ENCODE measurements around the gene DRAP1. TPM values are rescaled to one million over a fixed set of nuclear protein-coding genes. Genes with fewer than 3 reads are reported as not detected.

The DRAP1 gene
- total RNA-seq, 4 donors from 2014 or later: 34.4 to 85.0 (median 54.4) TPM

- TF ChIP-seq, protein P1, sequence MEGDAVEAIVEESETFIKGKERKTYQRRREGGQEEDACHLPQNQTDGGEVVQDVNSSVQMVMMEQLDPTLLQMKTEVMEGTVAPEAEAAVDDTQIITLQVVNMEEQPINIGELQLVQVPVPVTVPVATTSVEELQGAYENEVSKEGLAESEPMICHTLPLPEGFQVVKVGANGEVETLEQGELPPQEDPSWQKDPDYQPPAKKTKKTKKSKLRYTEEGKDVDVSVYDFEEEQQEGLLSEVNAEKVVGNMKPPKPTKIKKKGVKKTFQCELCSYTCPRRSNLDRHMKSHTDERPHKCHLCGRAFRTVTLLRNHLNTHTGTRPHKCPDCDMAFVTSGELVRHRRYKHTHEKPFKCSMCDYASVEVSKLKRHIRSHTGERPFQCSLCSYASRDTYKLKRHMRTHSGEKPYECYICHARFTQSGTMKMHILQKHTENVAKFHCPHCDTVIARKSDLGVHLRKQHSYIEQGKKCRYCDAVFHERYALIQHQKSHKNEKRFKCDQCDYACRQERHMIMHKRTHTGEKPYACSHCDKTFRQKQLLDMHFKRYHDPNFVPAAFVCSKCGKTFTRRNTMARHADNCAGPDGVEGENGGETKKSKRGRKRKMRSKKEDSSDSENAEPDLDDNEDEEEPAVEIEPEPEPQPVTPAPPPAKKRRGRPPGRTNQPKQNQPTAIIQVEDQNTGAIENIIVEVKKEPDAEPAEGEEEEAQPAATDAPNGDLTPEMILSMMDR (IDR thresholded peaks at IDR 0.05; ENCODE audit: low read depth): no peak
Observed at GRCh38 chr11:65915821-65916251, 3.4 kb upstream of the DRAP1 start.

DNA sequence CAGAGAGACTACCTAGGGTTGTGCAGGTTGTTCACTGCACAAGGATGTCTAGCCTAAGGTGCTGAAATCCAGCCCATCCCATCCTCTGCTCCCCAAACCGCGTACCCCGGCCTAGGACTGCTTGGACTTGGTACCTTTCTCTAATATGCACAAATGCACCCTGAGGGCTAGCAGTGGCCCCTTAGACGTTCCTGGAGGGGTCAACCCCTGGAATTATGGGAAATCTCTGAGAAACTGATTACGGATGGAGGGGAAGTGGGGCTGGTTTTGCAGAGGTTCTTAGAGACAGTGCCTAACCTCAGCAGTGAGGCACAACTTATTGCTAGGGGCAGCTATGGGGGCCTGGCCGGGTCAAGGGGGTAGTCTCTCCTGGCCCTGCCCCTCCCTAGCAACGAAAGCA, 2.8 kb upstream of the DRAP1 start:
- TF ChIP-seq, protein P1 (IDR thresholded peaks at IDR 0.05; ENCODE audit: low read depth): no peak

GRCh38 chr11:65917077-65917433, 2.2 kb upstream of the DRAP1 start:
- TF ChIP-seq, protein P1 (IDR thresholded peaks at IDR 0.05; ENCODE audit: low read depth): no peak

DNA sequence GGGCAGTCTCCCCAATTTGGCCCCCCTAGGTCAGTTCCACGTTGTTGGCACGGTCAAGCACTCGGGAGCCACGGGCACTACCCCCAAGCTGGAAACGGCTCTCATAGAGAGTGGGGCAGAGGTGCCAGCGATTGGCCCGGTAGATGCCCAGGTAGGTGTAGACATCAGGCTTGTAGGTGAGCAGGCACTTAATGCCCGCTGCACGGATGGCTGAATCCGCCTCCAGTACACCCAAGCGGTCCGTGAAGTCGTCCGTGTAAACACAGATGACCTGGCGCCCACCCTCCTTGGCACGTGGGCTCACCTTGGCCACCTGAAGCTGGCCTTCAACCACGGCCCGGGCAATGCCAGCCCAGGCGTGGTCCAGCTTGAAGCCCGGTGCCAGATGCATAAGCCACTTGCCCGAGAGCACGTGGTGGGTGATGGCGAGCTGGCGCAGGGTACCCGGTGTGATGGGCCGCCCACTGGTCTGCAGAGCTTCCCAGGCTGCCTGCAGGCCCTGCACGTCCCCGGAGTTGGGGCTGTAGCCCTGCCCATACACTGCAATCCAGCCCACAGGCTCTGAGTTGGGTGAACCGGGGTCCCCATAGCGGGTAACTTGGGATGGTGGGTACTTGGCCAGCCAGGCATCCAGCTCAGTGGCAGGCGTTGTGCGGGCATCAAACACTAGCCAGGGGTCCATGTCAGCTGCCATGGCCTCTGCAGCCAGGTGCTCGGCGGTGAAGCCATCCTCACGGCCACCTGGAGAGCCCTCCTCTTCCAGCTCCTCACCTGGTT, 1.6 kb upstream of the DRAP1 start:
- TF ChIP-seq, protein P1 (IDR thresholded peaks at IDR 0.05; ENCODE audit: low read depth): no peak

DNA sequence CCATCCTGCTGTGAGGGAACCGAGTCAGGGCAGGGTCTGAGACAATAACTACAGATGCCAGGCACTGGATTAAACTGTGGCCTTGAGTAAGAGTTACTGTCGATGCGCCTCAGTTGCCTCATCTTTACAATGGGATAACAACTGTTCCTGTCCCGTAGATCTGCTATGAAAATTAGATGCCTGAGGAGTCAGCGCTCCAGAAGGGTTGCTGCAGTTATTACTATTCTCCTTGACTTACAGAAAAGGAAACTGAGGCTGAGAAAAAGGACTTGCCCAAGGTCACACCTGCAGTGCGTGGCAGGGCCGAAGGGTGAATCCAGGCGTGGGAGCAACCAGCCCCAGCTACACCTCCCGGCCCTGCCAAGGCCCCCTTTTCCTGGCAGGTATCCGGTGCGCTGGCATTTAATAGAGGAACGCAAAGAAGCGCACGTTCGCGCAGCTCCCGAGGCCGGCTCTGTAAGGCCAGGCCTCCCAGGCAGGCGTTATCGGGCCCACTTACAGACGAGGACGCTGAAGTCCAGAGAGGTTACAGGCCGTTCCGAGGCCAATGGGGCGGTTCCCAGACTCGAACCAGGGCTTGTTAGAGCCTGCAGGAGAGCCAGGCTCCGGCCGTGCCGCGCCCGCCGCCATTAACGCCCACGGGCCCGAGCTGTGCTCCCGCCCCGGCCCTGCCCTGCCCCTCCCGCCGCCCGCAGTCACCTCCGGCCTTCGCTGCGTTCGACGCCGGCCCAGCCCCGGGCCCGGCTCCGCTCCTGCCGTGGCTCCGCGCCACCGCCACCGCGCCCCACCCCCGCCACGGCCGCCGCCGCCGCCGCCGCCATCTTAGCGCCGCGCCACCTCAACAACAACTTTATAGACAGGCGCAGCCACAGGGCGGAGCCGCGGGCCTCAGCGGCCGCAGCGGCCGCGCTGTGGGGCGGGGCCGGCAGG, 750 bp upstream of the DRAP1 start, which contains the start of gene C11orf68:
Gene C11orf68 (minus strand): TSS at position 852 of the 930 bp plus-strand sequence. CDS start 31 bp downstream, at position 821.
- TF ChIP-seq, protein P1 (IDR thresholded peaks at IDR 0.05; ENCODE audit: low read depth): no peak

GRCh38 chr11:65919573-65920371, 546 bp downstream of the DRAP1 start:
- TF ChIP-seq, protein P1 (IDR thresholded peaks at IDR 0.05; ENCODE audit: low read depth): no peak

Data from subcutaneous adipose tissue (tissue), 4 donors.